H1 (cell line): ENCODE data around the gene AGFG1. TPM values are rescaled to one million over a fixed set of nuclear protein-coding genes. Genes with fewer than 3 reads are reported as not detected.

Experiments used
- CTCF ChIA-PET: fragments of 300-600 bp; sonication (Branson Sonifier 250); formaldehyde crosslinking; loops from one replicate; lab custom pipeline; 2021; ENCODE audit not compliant: partially characterized antibody; lab: Charles Lee
- POLR2A ChIA-PET: fragments of 300-600 bp; sonication (Branson Sonifier 250); formaldehyde crosslinking; loops from one replicate; lab custom pipeline; 2021; ENCODE audit warnings: inconsistent platforms; ENCODE audit not compliant: partially characterized antibody; lab: Charles Lee
- DNase-seq, 2 experiments: peaks; one replicate each; pipeline versions ENCODE4 v3.0.0 to v3.0.0-alpha.2; 2010 to 2022; ENCODE audit warnings: low spot score in 2 of 2, low read depth in 1 of 2, mixed read lengths in 1 of 2
- FAIRE-seq: peaks from 2 replicates; lab custom pipeline; 2011; peaks lifted over from hg19 to GRCh38; lab: Jason Lieb, UNC
- H2AFZ ChIP-seq: 2 replicates; pipeline ENCODE4 v1.8.1; 2012; ENCODE audit warnings: low read length, inconsistent platforms
- H2AK5ac ChIP-seq: 2 replicates; pipeline ENCODE4 v1.6.1; 2013; ENCODE audit warnings: low read depth, low read length
- H2BK120ac ChIP-seq: replicated peaks from 2 replicates; pipeline ENCODE3; 2013; ENCODE audit warnings: low read depth, low read length, inconsistent platforms
- H2BK12ac ChIP-seq: 2 replicates; pipeline ENCODE4 v1.6.1; 2013; ENCODE audit warnings: low read depth, low read length
- H2BK15ac ChIP-seq: 2 replicates; pipeline ENCODE4 v1.6.1; 2013; ENCODE audit warnings: low read length
- H2BK20ac ChIP-seq: 2 replicates; pipeline ENCODE4 v1.6.1; 2013; ENCODE audit warnings: low read length
- H2BK5ac ChIP-seq: 2 replicates; pipeline ENCODE4 v1.6.1; 2013; ENCODE audit warnings: low read depth, low read length
- H3K14ac ChIP-seq: 2 replicates; pipeline ENCODE4 v1.6.1; 2013; ENCODE audit warnings: inconsistent platforms; ENCODE audit not compliant: insufficient read length
- H3K18ac ChIP-seq: 2 replicates; pipeline ENCODE4 v1.6.1; 2013; ENCODE audit warnings: low read length; ENCODE audit errors: extremely low read depth
- H3K23ac ChIP-seq: 2 replicates; pipeline ENCODE4 v1.6.1; 2013; ENCODE audit warnings: inconsistent platforms; ENCODE audit not compliant: insufficient read length
- H3K23me2 ChIP-seq: 2 replicates; pipeline ENCODE4 v1.6.1; 2013; ENCODE audit warnings: low read depth, low read length
- H3K27ac ChIP-seq: 2 replicates; pipeline ENCODE4 v1.6.1; 2011; ENCODE audit warnings: low read depth, low read length, inconsistent platforms
- H3K27me3 ChIP-seq, 4 experiments: replicated peaks in 1 of 4; 1 replicate in 1 of 4; 2 replicates in 3 of 4; pipeline versions ENCODE4 v1.6.1 to v1.8.1; 2011 to 2013; ENCODE audit warnings: low read length in 3 of 4, mild to moderate bottlenecking in 3 of 4, inconsistent platforms in 2 of 4, mixed read lengths in 2 of 4, moderate library complexity in 1 of 4; ENCODE audit not compliant: control insufficient read depth in 3 of 4, insufficient read depth in 3 of 4; ENCODE audit errors: extremely low read depth in 1 of 4
- H3K36me3 ChIP-seq, 4 experiments: 2 replicates each; pipeline versions ENCODE4 v1.6.1 to v1.8.1; 2011 to 2013; ENCODE audit warnings: mild to moderate bottlenecking in 4 of 4, low read length in 3 of 4, moderate library complexity in 2 of 4, control low read depth in 1 of 4, inconsistent platforms in 1 of 4; ENCODE audit not compliant: insufficient read depth in 4 of 4, control insufficient read depth in 2 of 4
- H3K4ac ChIP-seq: replicated peaks from 2 replicates; pipeline ENCODE3; 2013; ENCODE audit warnings: low read length, low read depth, mixed read lengths, inconsistent platforms; ENCODE audit not compliant: insufficient read length
- H3K4me1 ChIP-seq, 4 experiments: replicated peaks in 1 of 4; 1 replicate in 1 of 4; 2 replicates in 3 of 4; pipeline versions ENCODE4 v1.6.1 to v1.8.1; 2011 to 2013; ENCODE audit warnings: low read length in 3 of 4, inconsistent platforms in 2 of 4, mixed read lengths in 1 of 4; ENCODE audit not compliant: insufficient read depth in 4 of 4, control insufficient read depth in 3 of 4
- H3K4me2 ChIP-seq, 2 experiments: 2 replicates each; pipeline versions ENCODE4 v1.6.1 to v1.8.1; 2011 to 2013; ENCODE audit warnings: low read depth in 2 of 2, low read length in 2 of 2, control low read depth in 1 of 2, inconsistent platforms in 1 of 2, mild to moderate bottlenecking in 1 of 2; ENCODE audit not compliant: insufficient read depth in 1 of 2
- H3K4me3 ChIP-seq, 4 experiments: fragments of 200-600, 300-600 bp in 1 of 4; sonication (generic), shearing (Covaris generic), sonication (Bioruptor Twin) in 1 of 4; 2 replicates each; pipeline versions ENCODE4 v1.5.1 to v1.8.1; 2011 to 2016; ENCODE audit warnings: low read length in 4 of 4, low read depth in 3 of 4, control low read depth in 2 of 4, inconsistent platforms in 2 of 4, mild to moderate bottlenecking in 2 of 4, mixed read lengths in 1 of 4, moderate library complexity in 1 of 4; ENCODE audit not compliant: insufficient read depth in 2 of 4; ENCODE audit errors: extremely low read depth in 1 of 4
- H3K56ac ChIP-seq: replicated peaks from 2 replicates; pipeline ENCODE3; 2013; ENCODE audit warnings: low read depth, mild to moderate bottlenecking, mixed read lengths, low read length, inconsistent platforms; ENCODE audit not compliant: insufficient read length
- H3K79me1 ChIP-seq: 2 replicates; pipeline ENCODE4 v1.6.1; 2013; ENCODE audit warnings: low read depth, low read length, control low read depth
- H3K79me2 ChIP-seq, 2 experiments: 2 replicates each; pipeline versions ENCODE4 v1.6.1 to v1.8.1; 2012 to 2013; ENCODE audit warnings: low read length in 2 of 2, mild to moderate bottlenecking in 2 of 2, inconsistent platforms in 1 of 2; ENCODE audit not compliant: insufficient read depth in 2 of 2, control insufficient read depth in 1 of 2
- H3K9ac ChIP-seq, 4 experiments: replicated peaks in 1 of 4; 1 replicate in 1 of 4; 2 replicates in 3 of 4; pipeline versions ENCODE4 v1.6.1 to v1.8.1; 2011 to 2013; ENCODE audit warnings: low read depth in 3 of 4, low read length in 3 of 4, control low read depth in 2 of 4, mild to moderate bottlenecking in 2 of 4, moderate library complexity in 2 of 4, inconsistent platforms in 1 of 4; ENCODE audit errors: extremely low read depth in 1 of 4
- H3K9me3 ChIP-seq, 2 experiments: 2 replicates each; pipeline versions ENCODE4 v1.6.1 to v1.8.1; 2012 to 2013; ENCODE audit warnings: mild to moderate bottlenecking in 2 of 2, moderate library complexity in 2 of 2, control low read depth in 1 of 2, inconsistent platforms in 1 of 2, low read depth in 1 of 2, low read length in 1 of 2, mixed read lengths in 1 of 2; ENCODE audit not compliant: insufficient read depth in 2 of 2
- H4K20me1 ChIP-seq, 2 experiments: replicated peaks in 1 of 2; 2 replicates each; pipeline versions ENCODE3 to v1.8.1; 2011 to 2013; ENCODE audit warnings: inconsistent platforms in 2 of 2, low read length in 2 of 2, mild to moderate bottlenecking in 1 of 2; ENCODE audit not compliant: insufficient read depth in 2 of 2, control insufficient read depth in 1 of 2
- H4K5ac ChIP-seq: 2 replicates; pipeline ENCODE4 v1.6.1; 2013; ENCODE audit warnings: low read length, low read depth, mixed read lengths, inconsistent platforms; ENCODE audit not compliant: insufficient read length
- H4K8ac ChIP-seq: 2 replicates; pipeline ENCODE4 v1.8.0; 2013; ENCODE audit warnings: mild to moderate bottlenecking, moderate library complexity, low read length, inconsistent platforms; ENCODE audit not compliant: insufficient read depth; ENCODE audit errors: extremely low read depth
- H4K91ac ChIP-seq: replicated peaks from 2 replicates; pipeline ENCODE3; 2013; ENCODE audit warnings: low read length, mixed read lengths, inconsistent platforms; ENCODE audit not compliant: insufficient read length
- ASH2L ChIP-seq: fragments of 200-600, 300-600 bp; sonication (generic); IDR thresholded peaks from one replicate; pipeline ENCODE4 v1.7.1; 2017; ENCODE audit warnings: low read length
- BACH1 ChIP-seq: IDR thresholded peaks from 2 replicates; pipeline ENCODE4 v1.6.1; 2012; ENCODE audit warnings: low read length, improper control_type of control experiment
- CBX8 ChIP-seq: fragments of 300-800, 300-1000 bp; sonication (generic); IDR thresholded peaks from 2 replicates; pipeline ENCODE4 v1.7.1; 2016; ENCODE audit warnings: low read depth, low read length, borderline replicate concordance
- CHD1 ChIP-seq: IDR thresholded peaks from 2 replicates; pipeline ENCODE4 v1.6.1; 2012; ENCODE audit warnings: low read depth, low read length, improper control_type of control experiment
- CREB1 ChIP-seq: IDR thresholded peaks from 2 replicates; pipeline ENCODE4 v1.6.1; 2012; ENCODE audit warnings: inconsistent platforms
- EGR1 ChIP-seq: IDR thresholded peaks from 2 replicates; pipeline ENCODE4 v1.6.1; 2011; ENCODE audit warnings: low read depth, low read length, borderline replicate concordance
- FOSL1 ChIP-seq: IDR thresholded peaks from 2 replicates; pipeline ENCODE4 v1.6.1; 2011; ENCODE audit warnings: mild to moderate bottlenecking, low read depth, low read length, moderate library complexity; ENCODE audit not compliant: insufficient read depth
- PHF8 ChIP-seq: fragments of 200-600 bp; sonication (generic); conservative IDR thresholded peaks from 2 replicates; pipeline ENCODE4 v1.7.1; 2012; ENCODE audit warnings: low read depth, mild to moderate bottlenecking, inconsistent platforms, low read length, moderate library complexity
- POU5F1 ChIP-seq: IDR thresholded peaks from 2 replicates; pipeline ENCODE4 v1.6.1; 2011; ENCODE audit warnings: low read depth, mild to moderate bottlenecking, low read length, moderate library complexity
- SRF ChIP-seq: IDR thresholded peaks from 2 replicates; pipeline ENCODE4 v1.6.1; 2011; ENCODE audit warnings: mild to moderate bottlenecking, low read depth, low read length, moderate library complexity
- SUZ12 ChIP-seq: fragments of 200-600 bp; sonication (generic); IDR thresholded peaks from 2 replicates; pipeline ENCODE4 v1.6.1; 2012; ENCODE audit warnings: mild to moderate bottlenecking, inconsistent platforms, low read length, moderate library complexity, mixed read lengths
- WGBS, 2 experiments: shearing (Covaris generic) in 1 of 2; methylation state at CpG; one replicate each; pipeline versions ENCODE4 v1.1.6 to v1.1.7; 2013 to 2015; ENCODE audit warnings: low lambda C conversion rate in 2 of 2, mixed read lengths in 2 of 2, inconsistent platforms in 1 of 2, low coverage in 1 of 2, missing lambda C conversion rate in 1 of 2; ENCODE audit not compliant: insufficient replicate concordance in 2 of 2, insufficient coverage in 1 of 2, insufficient read length in 1 of 2; ENCODE audit errors: extremely low coverage in 1 of 2, missing lambda C conversion rate in 1 of 2; 5-methylcytosine and 5-hydroxymethylcytosine counted together
- polyA plus RNA-seq, 7 experiments: library from polyadenylated mRNA; depleted of rRNA in 3 of 7; stranded (reverse) in 5 of 7; unstranded in 2 of 7; fragments of >200 nt in 5 of 7; fragments of 200-250 nt in 2 of 7; gene quantifications; 1 replicate in 5 of 7; 2 replicates in 1 of 7; 4 replicates in 1 of 7; pipeline versions ENCODE4 v1.2.1 to v1.2.3, GENCODE V29; 2011 to 2013; ENCODE audit warnings: missing spikeins in 2 of 7, mixed read lengths in 2 of 7
- total RNA-seq: library from RNA; stranded (reverse); fragmentation: NEBNext Ultra II Directional; extraction: Animal tissue kit (Norgen Biotek cat#: 25700); gene quantifications from 2 replicates; pipeline ENCODE4 v1.2.1, GENCODE V29; 2021
- TF ChIP-seq, protein P1 (sequence below), 3 experiments: IDR thresholded peaks; 1 replicate in 2 of 3; 2 replicates in 1 of 3; pipeline versions ENCODE4 v1.5.1 to v1.6.1; 2011; ENCODE audit warnings: low read length in 3 of 3, mild to moderate bottlenecking in 3 of 3, inconsistent platforms in 2 of 3, low read depth in 1 of 3, moderate library complexity in 1 of 3; ENCODE audit not compliant: insufficient read depth in 1 of 3; ENCODE audit errors: control extremely low read depth in 1 of 3

The AGFG1 gene
- total and polyA plus RNA-seq, 2 of the 8 experiments (the other 6 are each of a cell fraction or from before 2014, with no cell fraction given): 102 to 147 TPM

- Histone ChIP-seq H3K56ac (no peak overlapping the region), H2BK120ac (no peak overlapping the region), H3K18ac (no peak overlapping the region), H3K23ac (no peak overlapping the region), H3K27ac (no peak overlapping the region), H2AFZ (peak overlapping the region; percentile 58; the same call in 1 of the 2 replicates), H2BK5ac (no peak overlapping the region), H3K36me3 (no peaks in the 10 kb centered on the region), H2AK5ac (no peak overlapping the region), H3K79me1 (no peaks in the 10 kb centered on the region), H4K20me1 (no peaks in the 10 kb centered on the region), H3K4ac (no peak overlapping the region), H3K23me2 (no peaks in the 10 kb centered on the region), H3K9me3 (no peaks in the 10 kb centered on the region), H2BK12ac (no peak overlapping the region), H3K4me3 (no peak overlapping the region), H3K79me2 (no peaks in the 10 kb centered on the region), H3K4me1 (peaks cover 0 to 2% (median under 1%) of the 10 kb centered on the region in 4 experiments; a peak in 2 of 7 replicates), H2BK15ac (no peak overlapping the region), H3K9ac (peak overlapping the region in 1 of 4 experiments; percentile 43; a peak in 1 of 7 replicates), H2BK20ac (no peak overlapping the region), H4K91ac (no peak overlapping the region), H4K5ac (no peak overlapping the region), H3K4me2 (no peak overlapping the region), H3K14ac (no peak overlapping the region), H4K8ac (no peak overlapping the region), H3K27me3 (no peaks in the 10 kb centered on the region)
- no peak for TF ChIP-seq SRF
- no peak for TF ChIP-seq ASH2L
- no peak for TF ChIP-seq BACH1
- no peak for TF ChIP-seq EGR1
- TF ChIP-seq CHD1: no peak
- TF ChIP-seq PHF8: no peak
- TF ChIP-seq SUZ12: no peak
- TF ChIP-seq CBX8: no peak
- TF ChIP-seq, protein P1, sequence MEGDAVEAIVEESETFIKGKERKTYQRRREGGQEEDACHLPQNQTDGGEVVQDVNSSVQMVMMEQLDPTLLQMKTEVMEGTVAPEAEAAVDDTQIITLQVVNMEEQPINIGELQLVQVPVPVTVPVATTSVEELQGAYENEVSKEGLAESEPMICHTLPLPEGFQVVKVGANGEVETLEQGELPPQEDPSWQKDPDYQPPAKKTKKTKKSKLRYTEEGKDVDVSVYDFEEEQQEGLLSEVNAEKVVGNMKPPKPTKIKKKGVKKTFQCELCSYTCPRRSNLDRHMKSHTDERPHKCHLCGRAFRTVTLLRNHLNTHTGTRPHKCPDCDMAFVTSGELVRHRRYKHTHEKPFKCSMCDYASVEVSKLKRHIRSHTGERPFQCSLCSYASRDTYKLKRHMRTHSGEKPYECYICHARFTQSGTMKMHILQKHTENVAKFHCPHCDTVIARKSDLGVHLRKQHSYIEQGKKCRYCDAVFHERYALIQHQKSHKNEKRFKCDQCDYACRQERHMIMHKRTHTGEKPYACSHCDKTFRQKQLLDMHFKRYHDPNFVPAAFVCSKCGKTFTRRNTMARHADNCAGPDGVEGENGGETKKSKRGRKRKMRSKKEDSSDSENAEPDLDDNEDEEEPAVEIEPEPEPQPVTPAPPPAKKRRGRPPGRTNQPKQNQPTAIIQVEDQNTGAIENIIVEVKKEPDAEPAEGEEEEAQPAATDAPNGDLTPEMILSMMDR (IDR thresholded peaks at IDR 0.05; ENCODE audit: control extremely low read depth in 1 of 3, insufficient read depth in 1 of 3, low read depth in 1 of 3, low read length in 3 of 3): no peak
- TF ChIP-seq CREB1: no peak
- no peak for TF ChIP-seq POU5F1
- TF ChIP-seq FOSL1: no peak
- ChIA-PET CTCF (interaction anchor here (0.7 to 1.6 kb wide), 3 partner anchors 86 to 334 kb away, joined by 3 read pairs; no protein-coding TSS in a partner anchor), POLR2A (interaction anchor here (1.2 kb wide), 2 partner anchors 10 to 14 kb away, joined by 3 read pairs; no protein-coding TSS in a partner anchor)
- DNase-seq: no peak
- no peak for FAIRE-seq
- WGBS, 2 experiments: 67% methylated on average over 3 of the region's 3 CpGs; no CpG with 5 or more reads in 1 of the 2 experiments
These were observed 7.6 kb upstream of the AGFG1 start for GRCh38 chr2:227464361-227464760.
